ENCODE results near the gene KCNJ2. TPM values are rescaled to one million over a fixed set of nuclear protein-coding genes. Genes with fewer than 3 reads are reported as not detected.
A peak's percentile ranks its signal among the peaks of the same experiment; 100 is the strongest.

KCNJ2 gene
- polyA plus RNA-seq: 0.09 to 0.12 TPM (median 0.11 TPM) in 3 replicates
- 0.17 TPM for polyA plus RNA-seq (2011; ENCODE audit: low read depth)
- 0.02 and 0.03 TPM in 2 replicates for polyA plus RNA-seq (2011; cell fraction: cytosol; rRNA removed)
- polyA plus RNA-seq (2011; cell fraction: nucleus; rRNA removed): 0.07 and 0.19 TPM in 2 replicates
- polyA plus RNA-seq (2012; ENCODE audit: low replicate concordance): 0.14 and 0.20 TPM in 2 replicates
- polyA minus RNA-seq: 0.66 to 2.4 TPM (median 0.70 TPM) in 3 replicates
- polyA minus RNA-seq (2011; cell fraction: cytosol; rRNA and poly(A)+ RNA removed): not detected
- polyA minus RNA-seq (2011; cell fraction: nucleus; rRNA and poly(A)+ RNA removed): 0.42 and 0.62 TPM in 2 replicates

- no peaks in the 10 kb centered on the region for H3K9me3 ChIP-seq (ENCODE audit: control insufficient read depth, low read depth, low read length)
- no peak for TF ChIP-seq EZH2 (IDR thresholded peaks at IDR 0.05; ENCODE audit: low read length)
- no peak for TF ChIP-seq CTCF (optimal IDR thresholded peaks at IDR 0.05 in 1 of 3, IDR thresholded peaks at IDR 0.05 in 1 of 3, conservative IDR thresholded peaks at IDR 0.05 in 1 of 3; ENCODE audit: extremely low read depth in 1 of 3, insufficient read depth in 2 of 3, low read length in 3 of 3)
- no peaks in the 10 kb centered on the region for H4K20me1 ChIP-seq (ENCODE audit: control insufficient read depth, extremely low read depth, insufficient read depth, low read length)
- peaks cover 20% of the 10 kb centered on the region for H3K4me1 ChIP-seq (ENCODE audit: control insufficient read depth, extremely low read depth, insufficient read depth, low read length)
- peak within 1 kb of the TSS; percentile 24 for H3K9ac ChIP-seq (ENCODE audit: control insufficient read depth, extremely low read depth, insufficient read depth, low read length)
- peak within 1 kb of the TSS; percentile 68 for H2AFZ ChIP-seq (ENCODE audit: control insufficient read depth, low read length)
- DNase-seq (ENCODE audit: low read depth, low spot score) (no peak), FAIRE-seq (no peak)
- dilution Hi-C loops (cut with MboI; ENCODE audit: extremely low pct_ligation_motif_present, low sequenced_read_pairs): no loop called here
- peak within 1 kb of the TSS; percentile 57 to 65 (median 61) for H3K4me3 ChIP-seq (ENCODE audit: control insufficient read depth in 2 of 3, extremely low read depth in 1 of 3, insufficient read depth in 2 of 3, low read depth in 1 of 3, low read length in 3 of 3)
- H3K9me1 ChIP-seq (ENCODE audit: control insufficient read depth, extremely low read depth, insufficient read depth, low read length): no peaks in the 10 kb centered on the region
- no peak within 1 kb of the TSS for H3K27ac ChIP-seq (ENCODE audit: control insufficient read depth, insufficient read depth, low read length)
- H3K79me2 ChIP-seq (ENCODE audit: control insufficient read depth, insufficient read depth, low read length): no peaks in the 10 kb centered on the region
- no peaks in the 10 kb centered on the region for H3K36me3 ChIP-seq (ENCODE audit: control insufficient read depth in 2 of 2, extremely low read depth in 1 of 2, insufficient read depth in 2 of 2, low read length in 2 of 2)
- H3K27me3 ChIP-seq (ENCODE audit: control insufficient read depth, extremely low read depth, insufficient read depth, low read length): peaks cover 10% of the 10 kb centered on the region
- H3K4me2 ChIP-seq (ENCODE audit: control insufficient read depth, extremely low read depth, insufficient read depth, low read depth, low read length): peak within 1 kb of the TSS; percentile 94
Measured at GRCh38 chr17:70168977-70169708, at the start of gene KCNJ2. Gene KCNJ2, plus strand, starts transcription at chr17:70169532. Its CDS starts 5,508 bp downstream, at chr17:70175040.

- H3K27ac ChIP-seq (ENCODE audit: control insufficient read depth, insufficient read depth, low read length): no peak overlapping the region
- no peaks in the 10 kb centered on the region for H3K79me2 ChIP-seq (ENCODE audit: control insufficient read depth, insufficient read depth, low read length)
- DNase-seq (ENCODE audit: low read depth, low spot score) (no peak), FAIRE-seq (no peak)
- H3K9me3 ChIP-seq (ENCODE audit: control insufficient read depth, low read depth, low read length): no peaks in the 10 kb centered on the region
- no peaks in the 10 kb centered on the region for H3K36me3 ChIP-seq (ENCODE audit: control insufficient read depth in 2 of 2, extremely low read depth in 1 of 2, insufficient read depth in 2 of 2, low read length in 2 of 2)
- H4K20me1 ChIP-seq (ENCODE audit: control insufficient read depth, extremely low read depth, insufficient read depth, low read length): no peaks in the 10 kb centered on the region
- H3K27me3 ChIP-seq (ENCODE audit: control insufficient read depth, extremely low read depth, insufficient read depth, low read length): no peaks in the 10 kb centered on the region
- dilution Hi-C loops (cut with MboI; ENCODE audit: extremely low pct_ligation_motif_present, low sequenced_read_pairs): no loop called here
- TF ChIP-seq CTCF (optimal IDR thresholded peaks at IDR 0.05 in 1 of 3, IDR thresholded peaks at IDR 0.05 in 1 of 3, conservative IDR thresholded peaks at IDR 0.05 in 1 of 3; ENCODE audit: extremely low read depth in 1 of 3, insufficient read depth in 2 of 3, low read length in 3 of 3): no peak
- H3K4me1 ChIP-seq (ENCODE audit: control insufficient read depth, extremely low read depth, insufficient read depth, low read length): no peaks in the 10 kb centered on the region
- H3K4me3 ChIP-seq (ENCODE audit: control insufficient read depth in 2 of 3, extremely low read depth in 1 of 3, insufficient read depth in 2 of 3, low read depth in 1 of 3, low read length in 3 of 3): no peak overlapping the region
- no peak overlapping the region for H2AFZ ChIP-seq (ENCODE audit: control insufficient read depth, low read length)
- no peak overlapping the region for H3K9ac ChIP-seq (ENCODE audit: control insufficient read depth, extremely low read depth, insufficient read depth, low read length)
- no peak overlapping the region for H3K4me2 ChIP-seq (ENCODE audit: control insufficient read depth, extremely low read depth, insufficient read depth, low read depth, low read length)
- H3K9me1 ChIP-seq (ENCODE audit: control insufficient read depth, extremely low read depth, insufficient read depth, low read length): no peaks in the 10 kb centered on the region
Measured at GRCh38 chr17:70119545-70119944, 49.8 kb upstream of the KCNJ2 start.
